ENCODE results near the gene CNKSR2. TPM values are rescaled to one million over a fixed set of nuclear protein-coding genes. Genes with fewer than 3 reads are reported as not detected.

The CNKSR2 gene
- total RNA-seq, 4 donors from 2014 or later, result 0.73 to 1.6 (median 1.1) TPM

- H3K27me3 ChIP-seq, result no peaks in the 10 kb centered on the region
- no peaks in the 10 kb centered on the region for H3K36me3 ChIP-seq
- 76% methylated on average over 5 of the region's 5 CpGs for WGBS
- TF ChIP-seq, protein P1, sequence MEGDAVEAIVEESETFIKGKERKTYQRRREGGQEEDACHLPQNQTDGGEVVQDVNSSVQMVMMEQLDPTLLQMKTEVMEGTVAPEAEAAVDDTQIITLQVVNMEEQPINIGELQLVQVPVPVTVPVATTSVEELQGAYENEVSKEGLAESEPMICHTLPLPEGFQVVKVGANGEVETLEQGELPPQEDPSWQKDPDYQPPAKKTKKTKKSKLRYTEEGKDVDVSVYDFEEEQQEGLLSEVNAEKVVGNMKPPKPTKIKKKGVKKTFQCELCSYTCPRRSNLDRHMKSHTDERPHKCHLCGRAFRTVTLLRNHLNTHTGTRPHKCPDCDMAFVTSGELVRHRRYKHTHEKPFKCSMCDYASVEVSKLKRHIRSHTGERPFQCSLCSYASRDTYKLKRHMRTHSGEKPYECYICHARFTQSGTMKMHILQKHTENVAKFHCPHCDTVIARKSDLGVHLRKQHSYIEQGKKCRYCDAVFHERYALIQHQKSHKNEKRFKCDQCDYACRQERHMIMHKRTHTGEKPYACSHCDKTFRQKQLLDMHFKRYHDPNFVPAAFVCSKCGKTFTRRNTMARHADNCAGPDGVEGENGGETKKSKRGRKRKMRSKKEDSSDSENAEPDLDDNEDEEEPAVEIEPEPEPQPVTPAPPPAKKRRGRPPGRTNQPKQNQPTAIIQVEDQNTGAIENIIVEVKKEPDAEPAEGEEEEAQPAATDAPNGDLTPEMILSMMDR (IDR thresholded peaks at IDR 0.05), result no peak
- TF ChIP-seq EP300 (IDR thresholded peaks at IDR 0.05) (no peak), POLR2AphosphoS5 (IDR thresholded peaks at IDR 0.05) (no peak), POLR2A (IDR thresholded peaks at IDR 0.05) (no peak)
- H3K4me3 ChIP-seq, result no peak overlapping the region
- H3K27ac ChIP-seq, result no peak overlapping the region
- no peaks in the 10 kb centered on the region for H3K4me1 ChIP-seq
- DNase-seq (ENCODE audit: low spot score in 2 of 2), result no peak
- H3K9me3 ChIP-seq, result no peaks in the 10 kb centered on the region
Measured at GRCh38 chrX:21700275-21700674, 326.1 kb downstream of the CNKSR2 start.

GRCh38 chrX:21700967-21701366 is 326.7 kb downstream of the CNKSR2 start:
- Histone ChIP-seq H3K27ac (no peak overlapping the region), H3K4me1 (no peaks in the 10 kb centered on the region), H3K36me3 (no peaks in the 10 kb centered on the region), H3K9me3 (no peaks in the 10 kb centered on the region), H3K4me3 (no peak overlapping the region), H3K27me3 (no peaks in the 10 kb centered on the region)
- 51% methylated on average over 3 of the region's 3 CpGs for WGBS
- DNase-seq (ENCODE audit: low spot score in 2 of 2), result no peak
- TF ChIP-seq EP300 (IDR thresholded peaks at IDR 0.05) (no peak), POLR2A (IDR thresholded peaks at IDR 0.05) (no peak), POLR2AphosphoS5 (IDR thresholded peaks at IDR 0.05) (no peak)
- TF ChIP-seq, protein P1 (IDR thresholded peaks at IDR 0.05), result no peak

DNA sequence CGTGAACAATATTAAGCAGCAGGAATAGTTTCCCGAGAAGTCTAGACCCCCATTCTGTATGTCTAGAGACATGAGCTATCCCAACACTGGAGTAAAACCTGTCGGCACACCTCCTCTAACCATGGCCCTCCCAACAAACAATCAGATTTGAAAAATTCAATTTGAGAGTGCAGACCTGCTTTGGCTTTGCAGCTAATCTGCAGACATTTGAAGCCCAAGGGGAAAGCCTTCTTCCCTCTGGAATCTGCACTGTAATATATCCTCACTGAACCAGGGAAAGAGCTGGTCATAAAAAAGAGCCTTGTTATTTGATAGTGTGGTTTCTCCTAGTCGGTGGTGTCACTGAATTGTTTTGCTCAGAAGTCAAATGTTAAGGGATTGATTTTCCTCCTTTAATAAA is 328.5 kb downstream of the CNKSR2 start:
- 74% methylated on average over 4 of the region's 4 CpGs for WGBS
- Histone ChIP-seq H3K4me1 (no peaks in the 10 kb centered on the region), H3K4me3 (no peak overlapping the region), H3K27ac (no peak overlapping the region), H3K9me3 (no peaks in the 10 kb centered on the region), H3K36me3 (no peaks in the 10 kb centered on the region), H3K27me3 (no peaks in the 10 kb centered on the region)
- no peak for DNase-seq (ENCODE audit: low spot score in 2 of 2)
- TF ChIP-seq POLR2A (IDR thresholded peaks at IDR 0.05) (no peak), EP300 (IDR thresholded peaks at IDR 0.05) (no peak), POLR2AphosphoS5 (IDR thresholded peaks at IDR 0.05) (no peak)
- TF ChIP-seq, protein P1 (IDR thresholded peaks at IDR 0.05), result no peak
